HG03520 (cell line): Measurements from ENCODE around the gene SEMA6B.

Source experiments
- ATAC-seq: cut with Tn5 transposase; IDR thresholded peaks from one replicate; pipeline ENCODE4 v1.9.1; 2021; ENCODE audit warnings: mild to moderate bottlenecking, moderate library complexity; ENCODE audit not compliant: unreplicated experiment

The SEMA6B gene

DNA sequence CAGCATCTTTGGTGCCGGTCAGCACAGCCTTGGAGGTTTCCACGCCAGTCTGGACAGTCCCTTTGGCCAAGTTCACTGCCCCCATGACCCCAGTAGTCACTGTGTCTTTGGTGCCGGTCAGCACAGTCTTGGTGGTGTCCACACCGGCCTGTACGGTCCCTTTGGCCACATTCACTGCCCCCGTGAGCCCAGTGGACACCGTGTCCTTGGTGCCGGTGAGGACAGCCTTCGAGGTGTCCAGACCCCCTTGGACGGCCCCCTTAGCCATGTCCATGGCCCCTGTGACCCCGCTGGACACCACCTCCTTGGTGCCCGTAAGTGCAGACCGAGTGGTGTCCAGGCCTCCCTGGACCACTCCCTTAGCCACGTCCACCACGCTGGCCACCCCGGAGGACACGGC, 46.2 kb downstream of the SEMA6B start:
- no peak for ATAC-seq

DNA sequence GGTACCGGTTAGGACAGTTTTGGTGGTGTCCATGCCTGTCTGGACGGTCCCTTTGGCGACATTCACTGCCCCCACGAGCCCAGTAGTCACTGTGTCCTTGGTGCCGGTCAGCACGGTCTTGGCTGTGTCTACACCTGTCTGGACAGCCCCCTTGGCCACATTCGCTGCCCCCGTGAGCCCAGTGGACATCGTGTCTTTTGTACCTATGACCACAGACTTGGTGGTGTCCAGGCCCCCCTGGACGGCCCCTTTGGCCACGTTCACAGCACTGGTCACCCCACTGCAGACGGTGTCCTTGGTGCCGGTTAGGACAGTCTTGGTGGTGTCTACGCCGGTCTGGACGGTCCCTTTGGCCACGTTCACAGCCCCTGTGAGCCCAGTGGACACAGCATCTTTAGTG, 47.4 kb downstream of the SEMA6B start:
- no peak for ATAC-seq

DNA sequence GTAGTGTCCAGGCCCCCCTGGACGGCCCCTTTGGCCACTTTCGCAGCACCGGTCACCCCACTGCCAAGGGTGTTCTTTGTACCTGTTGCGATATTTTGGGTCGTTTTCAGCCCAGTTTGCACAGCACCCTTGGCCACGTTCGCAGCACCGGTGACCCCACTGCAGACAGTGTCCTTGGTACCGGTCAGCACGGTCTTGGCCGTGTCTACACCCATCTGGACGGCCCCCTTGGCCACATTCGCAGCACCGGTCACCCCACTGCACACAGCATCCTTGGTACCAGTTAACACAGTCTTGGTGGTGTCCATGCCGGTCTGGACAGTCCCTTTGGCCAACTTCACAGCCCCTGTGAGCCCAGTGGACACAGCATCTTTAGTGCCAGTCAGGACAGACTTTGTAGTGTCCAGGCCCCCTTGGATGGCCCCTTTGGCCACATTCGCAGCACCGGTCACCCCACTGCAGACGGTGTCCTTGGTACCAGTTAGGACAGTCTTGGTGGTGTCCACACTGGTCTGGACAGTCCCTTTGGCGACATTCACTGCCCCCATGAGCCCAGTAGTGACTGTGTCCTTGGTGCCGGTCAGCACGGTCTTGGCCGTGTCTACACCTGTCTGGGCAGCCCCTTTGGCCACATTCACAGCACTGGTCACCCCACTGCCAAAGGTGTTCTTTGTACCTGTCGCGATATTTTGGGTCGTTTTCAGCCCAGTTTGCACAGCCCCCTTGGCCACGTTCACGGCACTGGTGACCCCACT, 48.0 kb downstream of the SEMA6B start:
- ATAC-seq, result no peak

DNA sequence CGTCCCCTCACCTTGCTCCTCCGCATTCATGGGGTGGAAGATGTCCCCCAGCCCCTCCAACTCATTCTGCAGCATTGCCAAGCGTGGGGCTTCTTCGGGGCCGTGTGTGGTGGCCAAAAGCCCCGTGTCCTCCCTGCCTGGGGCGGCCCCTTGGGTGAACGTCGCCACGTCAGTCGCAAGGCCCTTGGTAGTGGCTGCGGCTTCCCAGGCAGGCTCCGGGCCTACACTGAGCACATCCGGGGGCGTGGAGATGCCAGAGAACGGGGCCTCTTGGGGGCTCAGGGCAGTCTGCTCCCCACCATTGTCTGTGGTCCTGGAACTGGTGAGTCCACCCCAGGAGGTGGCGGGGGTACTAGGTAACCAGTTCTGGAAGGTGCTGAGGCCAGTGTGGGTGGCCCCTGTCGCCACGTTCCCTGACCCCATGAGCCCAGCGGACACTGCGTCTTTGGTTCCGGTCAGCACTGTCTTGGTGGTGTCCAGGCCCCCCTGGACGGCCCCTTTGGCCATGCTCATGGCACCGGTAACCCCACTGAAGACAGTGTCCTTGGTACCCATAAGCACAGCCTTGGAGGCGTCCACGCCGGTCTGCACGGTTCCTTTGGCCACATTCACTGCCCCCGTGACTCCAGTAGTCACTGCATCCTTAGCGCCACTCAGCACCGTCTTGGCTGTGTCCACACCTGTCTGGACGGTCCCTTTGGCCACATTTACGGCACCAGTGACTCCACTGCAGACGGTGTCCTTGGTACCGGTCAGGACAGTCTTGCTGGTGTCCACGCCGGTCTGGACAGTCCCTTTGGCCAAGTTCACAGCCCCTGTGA, 48.8 kb downstream of the SEMA6B start:
- no peak for ATAC-seq

DNA sequence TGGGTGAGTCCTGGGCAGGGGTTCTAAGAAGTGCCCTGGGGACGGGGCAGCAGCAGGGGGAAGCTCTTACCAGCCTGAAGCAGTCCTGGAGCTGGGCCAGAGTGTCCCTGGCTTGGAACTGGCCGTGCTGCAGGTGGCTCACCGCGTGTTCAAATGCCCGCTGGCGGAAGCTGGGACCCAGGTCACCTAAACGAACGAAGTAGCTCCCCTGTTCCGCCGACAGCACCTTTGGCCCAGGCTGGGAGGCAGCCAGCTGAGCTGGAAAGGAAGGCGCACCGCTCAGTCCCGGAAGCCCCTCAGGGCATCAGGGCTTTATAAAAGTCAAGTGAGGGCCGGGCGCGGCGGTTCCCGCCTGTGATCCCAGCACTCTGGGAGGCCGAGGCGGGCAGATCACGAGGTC, 50.8 kb downstream of the SEMA6B start:
- ATAC-seq, result no peak

DNA sequence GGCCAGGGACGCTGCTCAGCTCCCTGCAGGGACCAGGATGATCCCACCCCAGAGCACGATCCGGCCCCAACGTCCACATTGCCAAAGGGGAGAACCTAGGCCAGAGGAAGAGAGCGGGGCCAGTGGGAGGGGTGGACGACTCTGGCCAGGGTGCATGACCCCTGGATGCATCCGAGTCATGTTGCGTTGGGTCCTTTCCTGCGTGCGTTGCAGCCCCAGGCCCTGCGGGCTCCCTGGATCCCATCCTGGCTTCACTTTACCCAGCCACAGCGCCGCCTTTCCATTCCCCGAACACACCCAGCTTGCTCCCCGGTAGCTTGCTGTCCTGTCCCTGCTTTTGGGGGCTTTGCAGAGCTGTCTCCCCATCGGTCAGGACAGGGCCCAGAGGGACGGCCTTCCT, 51.7 kb downstream of the SEMA6B start:
- ATAC-seq, result no peak

DNA sequence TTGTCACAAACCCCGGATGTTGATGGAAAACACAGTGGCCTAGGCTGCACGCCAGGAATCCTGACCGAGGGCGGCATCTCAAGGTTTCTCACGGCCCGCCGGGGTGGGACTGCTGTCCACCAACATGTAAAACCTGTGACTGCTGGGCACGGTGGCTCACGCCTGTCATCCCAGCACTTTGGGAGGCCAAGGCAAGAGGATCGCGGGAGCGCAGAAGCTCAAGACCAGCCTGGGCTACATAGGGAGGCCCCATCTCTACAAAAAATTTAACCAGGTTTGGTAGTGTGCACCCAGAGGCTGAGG, 52.4 kb downstream of the SEMA6B start:
- no peak for ATAC-seq

DNA sequence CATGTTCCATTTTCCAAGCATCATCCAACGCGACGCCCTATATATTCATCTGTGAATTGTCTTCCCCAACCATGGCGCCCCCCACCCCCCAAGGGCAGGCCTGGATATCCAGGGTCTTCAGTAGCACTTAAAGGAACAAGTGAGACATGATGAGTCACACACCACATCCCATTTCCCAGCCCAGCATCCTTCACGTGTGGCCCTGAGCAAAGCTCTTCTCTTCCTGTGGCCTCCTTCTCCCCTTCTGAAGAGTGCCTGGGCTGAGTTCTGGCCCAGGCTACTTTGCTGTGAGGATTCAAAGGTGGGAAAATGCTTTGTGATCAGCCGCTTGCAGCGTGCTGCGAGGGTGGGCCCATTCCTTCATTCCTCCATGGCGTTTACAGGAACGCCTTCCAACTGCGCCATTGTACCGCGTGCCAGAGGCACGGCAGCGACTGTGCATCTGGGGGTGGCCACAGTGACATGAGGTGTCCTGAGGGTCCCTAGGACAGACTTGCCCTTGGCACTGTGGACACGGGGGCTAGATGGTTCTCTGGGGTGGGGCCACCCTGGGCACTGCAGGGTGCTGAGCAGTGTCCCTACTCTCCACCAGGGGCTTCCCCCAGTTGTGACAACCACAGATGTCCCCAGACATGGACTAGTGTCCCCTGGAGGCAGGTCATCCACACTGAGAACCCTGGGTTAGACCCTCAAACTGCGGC, 52.9 kb downstream of the SEMA6B start:
- ATAC-seq, result no peak

DNA sequence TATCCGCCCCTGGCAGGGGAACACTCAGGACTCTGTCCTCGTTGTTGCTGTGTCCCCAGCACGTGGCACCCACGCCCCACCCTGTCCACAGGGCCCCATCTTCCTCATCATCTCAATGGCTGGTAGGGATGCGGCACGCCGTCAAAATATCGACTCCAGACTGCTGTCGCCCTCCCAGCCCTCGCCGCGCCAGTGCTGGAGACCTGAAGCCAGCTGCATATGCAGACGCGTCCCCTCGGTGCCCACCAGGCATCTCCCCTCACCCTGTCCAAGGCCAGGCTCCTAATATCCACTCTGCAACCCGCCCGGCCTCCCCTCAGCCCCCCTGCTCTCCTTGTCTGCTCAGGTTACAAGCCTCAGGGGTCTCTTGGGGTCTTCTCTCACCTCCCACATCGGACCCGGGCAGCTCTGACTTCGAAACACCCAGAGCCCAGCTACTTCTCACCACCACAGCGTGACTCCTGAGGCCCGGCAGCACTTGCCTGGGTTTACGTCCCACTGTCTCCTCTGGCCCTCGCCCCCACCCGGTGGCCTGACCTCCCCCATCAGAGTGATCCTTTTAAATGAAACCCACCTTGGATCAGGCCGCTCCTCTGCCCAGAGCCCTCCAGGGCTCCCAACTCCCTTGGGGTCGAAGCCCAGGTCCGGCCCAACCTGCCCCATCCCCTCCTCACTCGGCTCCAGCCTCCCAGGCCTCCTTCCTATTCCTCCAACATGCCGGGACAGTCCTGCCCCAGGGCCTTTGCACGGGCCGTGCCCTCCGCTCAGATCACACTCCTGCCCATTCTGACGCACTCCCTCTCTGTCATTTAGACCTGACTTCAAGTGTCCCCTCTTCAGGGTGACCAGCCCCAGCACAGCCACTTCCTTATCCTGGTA, 53.7 kb downstream of the SEMA6B start:
- ATAC-seq, result no peak

DNA sequence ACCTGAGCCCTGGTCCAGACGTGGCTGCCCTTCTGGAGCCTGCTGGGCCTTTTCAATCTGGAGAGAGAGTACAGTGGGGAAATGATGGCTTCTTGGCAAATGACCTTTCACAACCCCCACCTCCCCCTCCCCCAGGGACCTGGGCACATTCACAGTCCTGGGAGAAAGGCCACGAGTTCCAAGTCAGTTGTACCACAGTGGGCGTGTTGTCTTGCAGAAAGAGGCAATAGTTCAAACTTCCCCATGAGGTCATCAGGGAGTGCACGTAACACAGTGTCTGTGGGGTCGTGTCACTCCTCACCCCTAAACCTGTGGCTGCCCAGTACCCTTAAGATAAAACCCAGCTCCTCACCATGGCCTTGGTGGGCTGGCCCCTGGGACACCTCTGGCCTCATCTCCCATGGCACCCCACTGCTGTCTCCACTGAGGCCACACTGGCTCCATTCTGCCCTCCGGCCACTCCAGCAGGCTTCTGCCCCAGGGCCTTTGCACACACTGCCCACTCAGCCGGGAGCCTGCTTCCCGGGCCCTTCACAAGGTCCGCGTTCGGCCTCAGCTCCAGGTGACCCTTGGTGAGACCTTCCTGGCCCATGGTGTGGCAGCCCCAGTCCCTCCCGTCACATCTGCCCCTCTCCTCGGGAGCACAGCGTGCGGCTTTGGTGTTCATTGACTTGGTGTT, 54.5 kb downstream of the SEMA6B start:
- no peak for ATAC-seq

DNA sequence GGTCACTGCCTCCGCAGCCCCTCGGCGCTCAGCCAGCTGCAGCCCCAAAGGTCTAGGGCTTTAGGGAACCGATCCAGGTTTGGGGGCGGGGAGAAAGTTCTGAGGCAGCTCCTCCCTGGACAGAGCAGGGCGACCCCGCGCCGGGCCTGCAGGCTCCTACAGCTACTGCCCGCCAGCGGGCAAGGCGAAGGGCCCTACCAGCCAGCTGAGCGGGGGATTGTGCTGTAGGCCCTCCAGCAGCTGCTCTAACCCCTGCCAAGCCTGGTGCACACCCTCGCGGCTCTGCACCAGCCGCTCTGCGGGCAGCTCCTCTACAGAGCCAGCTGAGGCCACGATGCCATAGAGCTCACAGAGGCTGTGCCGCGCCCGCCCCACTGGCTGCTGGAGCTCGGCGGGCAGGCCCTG, 55.2 kb downstream of the SEMA6B start:
- no peak for ATAC-seq

DNA sequence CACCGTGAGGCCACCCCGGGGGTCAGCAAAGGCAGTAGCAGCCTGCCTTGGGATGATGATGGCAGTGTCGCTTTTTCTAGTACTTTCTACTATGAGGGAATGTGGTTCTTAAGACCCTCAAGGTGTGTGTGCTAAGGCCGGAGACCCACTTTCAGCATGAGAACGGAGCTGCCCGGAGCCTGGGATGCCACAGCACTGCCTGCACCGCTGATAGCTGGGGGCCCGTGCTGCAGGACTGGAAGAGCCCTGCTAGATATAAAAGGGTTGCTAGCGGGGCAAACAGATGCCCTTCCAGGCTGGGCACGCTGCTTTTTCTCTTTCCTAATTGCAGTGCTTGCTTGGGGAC, 55.7 kb downstream of the SEMA6B start:
- no peak for ATAC-seq

DNA sequence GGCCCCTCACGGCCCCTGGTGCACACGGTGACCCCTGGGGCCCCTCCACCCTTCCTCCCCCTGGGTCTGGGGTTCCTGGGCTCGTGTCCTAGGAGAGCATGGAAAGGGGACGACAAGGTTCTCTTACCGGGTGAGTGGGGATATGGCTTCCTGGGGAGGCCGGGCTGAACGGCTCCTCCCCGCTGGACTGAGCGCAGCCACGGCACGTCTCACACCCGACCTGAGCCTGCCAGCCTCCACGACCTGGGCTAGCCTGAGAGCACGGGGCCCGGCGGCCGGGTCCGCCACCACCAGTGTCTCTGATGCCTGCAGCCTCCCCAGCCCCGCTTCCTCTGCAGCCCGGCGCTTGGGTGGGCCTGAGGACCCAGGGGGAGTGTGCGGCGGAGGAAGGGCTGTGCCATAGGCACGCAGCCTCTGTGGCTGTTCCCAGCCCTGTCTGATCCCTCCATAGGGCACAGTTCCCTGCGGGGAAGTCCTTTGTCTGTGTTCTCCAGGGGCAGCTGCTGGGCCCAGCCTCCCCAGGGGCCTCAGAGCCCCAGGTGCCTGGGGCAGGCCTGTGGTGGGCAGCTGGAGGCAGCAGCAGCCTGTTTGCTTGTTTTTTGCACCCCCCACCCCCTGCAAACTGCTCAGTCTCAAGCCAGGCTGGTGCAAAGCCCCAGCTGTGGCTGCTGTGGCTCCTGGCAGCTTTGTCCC, 56.2 kb downstream of the SEMA6B start:
- no peak for ATAC-seq

DNA sequence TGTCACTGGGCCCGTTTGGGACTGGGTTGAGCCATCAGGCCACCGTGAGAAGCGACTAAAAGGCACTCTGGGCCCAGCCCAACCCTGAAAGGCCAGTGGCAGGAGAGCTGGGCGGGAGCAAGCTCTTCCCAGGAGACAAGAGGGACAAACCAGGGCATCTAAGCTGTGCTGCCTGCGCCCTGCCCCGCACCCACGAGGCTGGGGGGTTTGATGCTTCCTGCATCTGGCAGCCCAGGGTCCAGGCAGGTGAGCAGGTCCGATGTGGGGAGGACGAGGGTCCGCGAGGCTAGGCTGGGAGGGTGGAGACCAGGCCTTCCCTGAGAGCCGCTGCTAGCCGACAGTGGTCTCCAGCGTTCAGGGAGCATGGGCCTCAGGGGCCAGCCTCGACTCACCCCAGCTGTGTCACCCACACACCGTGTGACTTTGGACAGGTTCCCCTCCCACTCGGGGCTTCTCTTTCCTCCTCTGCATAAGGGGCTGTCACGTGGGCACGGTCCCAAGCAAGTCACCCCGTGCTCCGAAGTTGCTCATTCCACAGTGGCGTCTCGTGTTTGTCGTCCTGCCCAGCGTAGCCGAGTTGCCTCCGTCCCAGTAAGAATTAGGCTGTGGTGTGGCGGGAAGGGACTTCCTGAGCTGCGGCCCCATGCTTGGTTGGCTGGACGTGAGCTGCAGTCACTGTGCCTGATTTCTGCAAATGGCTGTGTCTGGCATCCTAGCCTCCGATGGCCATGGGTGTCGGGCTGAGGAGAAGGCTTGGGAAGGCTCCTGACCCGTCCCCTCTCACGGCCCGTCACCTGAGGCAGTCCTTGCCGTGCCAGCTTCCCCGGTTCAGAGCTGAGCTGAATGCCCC, 57.0 kb downstream of the SEMA6B start:
- ATAC-seq, result no peak

DNA sequence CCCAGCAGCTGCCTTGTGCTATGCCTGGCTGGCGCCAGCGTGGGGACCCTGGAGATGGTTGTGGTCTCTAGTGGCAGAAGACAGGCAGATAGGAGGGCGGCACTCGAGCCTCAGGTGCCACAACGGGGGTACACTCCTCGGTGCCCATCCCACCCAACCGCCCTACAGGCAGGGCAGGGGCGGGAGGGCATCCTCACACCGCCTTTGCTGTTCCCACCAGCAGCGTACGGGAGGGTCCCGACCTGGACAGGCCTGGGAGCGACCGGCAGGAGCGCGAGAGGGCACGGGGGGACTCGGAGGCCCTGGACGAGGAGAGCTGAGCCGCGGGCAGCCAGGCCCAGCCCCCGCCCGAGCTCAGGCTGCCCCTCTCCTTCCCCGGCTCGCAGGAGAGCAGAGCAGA, 57.8 kb downstream of the SEMA6B start:
- ATAC-seq, result no peak

DNA sequence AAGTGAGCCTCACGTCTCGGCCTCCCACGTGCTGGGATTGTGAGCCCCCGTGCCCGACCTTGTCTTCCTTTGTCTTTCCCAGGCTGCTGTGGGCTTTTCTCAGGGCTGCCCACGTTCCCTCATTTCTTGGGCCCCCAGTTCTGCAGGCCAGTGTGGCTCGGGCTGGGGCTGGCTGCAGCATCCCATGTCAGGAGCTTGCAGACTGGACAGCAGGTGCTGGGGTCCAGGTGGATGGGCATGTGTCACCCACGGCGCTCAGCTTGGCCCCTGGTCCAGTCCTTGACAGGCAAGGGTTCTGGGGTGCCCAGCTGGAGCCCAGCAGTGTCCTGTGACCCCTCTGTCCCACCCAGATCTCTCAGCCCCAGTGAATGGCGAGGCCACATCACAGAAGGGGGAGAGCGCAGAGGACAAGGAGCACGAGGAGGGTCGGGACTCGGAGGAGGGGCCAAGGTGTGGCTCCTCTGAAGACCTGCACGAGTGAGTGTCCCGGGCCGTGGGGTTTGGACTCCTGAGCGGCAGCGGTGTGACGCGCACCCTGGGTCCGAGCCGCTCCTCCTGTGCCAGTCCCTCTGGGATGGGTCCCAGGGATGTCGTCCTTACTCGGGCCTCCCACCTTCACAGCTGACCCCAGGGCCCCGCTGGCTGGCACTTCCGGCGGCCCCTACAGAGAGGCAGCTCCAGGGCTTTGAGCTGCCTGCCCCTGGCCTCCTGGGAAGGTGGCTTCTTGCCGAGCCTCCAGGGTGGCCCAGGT, 58.5 kb downstream of the SEMA6B start:
- ATAC-seq, result no peak

DNA sequence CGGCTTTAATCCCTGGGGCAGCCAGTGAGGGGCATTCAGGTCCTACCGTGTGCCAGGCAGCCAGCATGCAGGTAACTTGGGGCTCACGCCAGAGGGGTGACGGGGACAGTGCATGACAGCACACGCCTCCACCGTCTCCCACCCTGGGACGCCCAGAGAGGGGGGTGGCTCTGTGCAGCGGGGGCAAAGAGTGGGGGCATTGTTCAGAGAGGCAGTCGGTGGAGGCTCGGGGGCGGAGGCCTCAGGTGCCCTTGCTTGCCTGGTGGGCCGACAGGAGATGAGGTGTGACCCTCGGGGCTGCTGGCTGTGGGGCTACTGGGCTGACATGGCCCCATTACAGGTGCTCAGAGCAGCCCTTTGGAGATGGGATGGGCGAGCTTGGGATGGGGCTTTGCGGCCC, 59.6 kb downstream of the SEMA6B start:
- ATAC-seq, result no peak

DNA sequence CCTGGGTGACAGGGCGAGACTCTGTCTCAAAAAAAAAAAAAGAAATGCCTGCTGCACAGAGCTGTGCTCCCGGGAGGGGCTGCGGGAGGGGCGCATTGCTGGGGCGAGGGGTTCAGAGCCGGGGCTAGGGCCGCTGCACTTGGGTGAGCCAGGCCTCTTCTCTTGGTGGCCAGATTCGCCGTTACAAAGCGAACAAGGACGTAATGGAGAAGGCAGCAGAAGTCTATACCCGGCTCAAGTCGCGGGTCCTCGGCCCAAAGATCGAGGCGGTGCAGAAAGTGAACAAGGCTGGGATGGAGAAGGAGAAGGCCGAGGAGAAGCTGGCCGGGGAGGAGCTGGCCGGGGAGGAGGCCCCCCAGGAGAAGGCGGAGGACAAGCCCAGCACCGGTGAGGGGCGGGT, 60.2 kb downstream of the SEMA6B start:
- ATAC-seq, result no peak
